Measurements from ENCODE around the gene CALML3. TPM values are rescaled to one million over a fixed set of nuclear protein-coding genes. Genes with fewer than 3 reads are reported as not detected.

CALML3 gene
- polyA plus RNA-seq, 1 donor from 2014 or later = not detected

DNA sequence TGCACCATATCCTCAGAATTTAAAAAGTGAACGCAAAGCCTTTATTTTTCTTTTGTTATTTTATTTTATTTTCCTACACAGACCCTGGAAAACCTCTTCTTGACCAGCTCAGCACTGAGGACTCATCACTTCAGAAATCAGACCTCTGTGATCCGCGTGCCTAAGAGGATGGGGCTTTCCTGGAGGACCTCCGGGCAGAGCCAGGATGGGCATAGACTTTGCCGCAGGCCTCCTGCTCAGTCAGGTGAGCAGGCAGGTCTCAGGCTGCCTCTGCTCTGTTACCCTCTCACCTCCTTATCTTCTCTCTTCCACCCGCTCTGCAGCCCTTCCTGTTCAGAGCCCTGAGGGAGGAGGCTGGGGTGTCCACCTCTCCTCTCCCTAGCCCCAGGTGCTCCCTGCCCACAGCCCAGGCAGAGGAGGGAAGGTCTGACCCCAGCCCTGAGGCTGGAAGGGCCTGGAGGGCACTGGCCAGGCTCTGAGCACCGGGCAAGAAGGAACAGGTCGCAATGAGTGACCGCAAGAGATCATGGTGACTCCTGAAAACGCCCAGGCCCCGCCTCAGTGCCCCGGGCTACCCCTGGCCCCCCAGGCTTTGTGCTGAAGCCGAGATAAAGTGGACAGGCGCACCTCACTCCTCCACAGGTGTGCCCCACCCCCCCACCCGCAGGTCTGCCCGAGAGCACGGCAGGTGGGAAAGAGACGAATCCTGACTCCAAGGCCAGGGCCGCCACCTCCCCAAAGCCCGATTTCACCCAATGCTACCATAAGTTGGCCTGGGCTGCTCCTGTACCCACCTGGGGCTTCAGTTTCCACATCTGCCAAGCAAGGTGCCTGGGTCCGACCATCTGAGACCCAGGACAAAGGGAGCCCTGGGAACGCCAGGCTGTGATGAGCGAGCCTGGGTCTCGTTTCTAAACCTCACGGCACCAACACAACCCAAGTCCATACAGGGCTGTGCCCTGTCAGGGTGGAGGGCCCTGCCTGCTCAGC lies 28.2 kb upstream of the CALML3 start:
- Histone ChIP-seq H3K27ac (ENCODE audit: low read length) (no peak overlapping the region), H3K9me2 (ENCODE audit: insufficient read depth, low read length) (no peaks in the 10 kb centered on the region), H3K36me3 (ENCODE audit: insufficient read depth, low read length) (no peaks in the 10 kb centered on the region), H3K4me2 (ENCODE audit: low read length) (no peak overlapping the region), H3K9me3 (ENCODE audit: low read length) (no peaks in the 10 kb centered on the region), H3K79me2 (replicated peaks; ENCODE audit: insufficient read depth, low read length) (no peaks in the 10 kb centered on the region), H3K4me3 (ENCODE audit: low read length) (no peak overlapping the region), H4K20me1 (ENCODE audit: insufficient read depth) (no peaks in the 10 kb centered on the region), H3K27me3 (ENCODE audit: insufficient read depth, low read depth, low read length) (no peaks in the 10 kb centered on the region), H3F3A (ENCODE audit: insufficient read depth, low read length, poor library complexity, severe bottlenecking) (no peaks in the 10 kb centered on the region), H2AFZ (ENCODE audit: low read depth, low read length) (no peak overlapping the region), H3K9ac (ENCODE audit: low read length) (no peak overlapping the region)
- TF ChIP-seq, protein P1, sequence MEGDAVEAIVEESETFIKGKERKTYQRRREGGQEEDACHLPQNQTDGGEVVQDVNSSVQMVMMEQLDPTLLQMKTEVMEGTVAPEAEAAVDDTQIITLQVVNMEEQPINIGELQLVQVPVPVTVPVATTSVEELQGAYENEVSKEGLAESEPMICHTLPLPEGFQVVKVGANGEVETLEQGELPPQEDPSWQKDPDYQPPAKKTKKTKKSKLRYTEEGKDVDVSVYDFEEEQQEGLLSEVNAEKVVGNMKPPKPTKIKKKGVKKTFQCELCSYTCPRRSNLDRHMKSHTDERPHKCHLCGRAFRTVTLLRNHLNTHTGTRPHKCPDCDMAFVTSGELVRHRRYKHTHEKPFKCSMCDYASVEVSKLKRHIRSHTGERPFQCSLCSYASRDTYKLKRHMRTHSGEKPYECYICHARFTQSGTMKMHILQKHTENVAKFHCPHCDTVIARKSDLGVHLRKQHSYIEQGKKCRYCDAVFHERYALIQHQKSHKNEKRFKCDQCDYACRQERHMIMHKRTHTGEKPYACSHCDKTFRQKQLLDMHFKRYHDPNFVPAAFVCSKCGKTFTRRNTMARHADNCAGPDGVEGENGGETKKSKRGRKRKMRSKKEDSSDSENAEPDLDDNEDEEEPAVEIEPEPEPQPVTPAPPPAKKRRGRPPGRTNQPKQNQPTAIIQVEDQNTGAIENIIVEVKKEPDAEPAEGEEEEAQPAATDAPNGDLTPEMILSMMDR (IDR thresholded peaks at IDR 0.05; ENCODE audit: poor library complexity, severe bottlenecking) = no peak
- no peak for TF ChIP-seq EZH2 (IDR thresholded peaks at IDR 0.05; ENCODE audit: borderline replicate concordance, insufficient read depth, low read length, poor library complexity, severe bottlenecking)
- no peak for TF ChIP-seq TAF1 (IDR thresholded peaks at IDR 0.05; ENCODE audit: low read depth)
- no peak for TF ChIP-seq RAD21 (conservative IDR thresholded peaks at IDR 0.05)
- TF ChIP-seq, protein P2, sequence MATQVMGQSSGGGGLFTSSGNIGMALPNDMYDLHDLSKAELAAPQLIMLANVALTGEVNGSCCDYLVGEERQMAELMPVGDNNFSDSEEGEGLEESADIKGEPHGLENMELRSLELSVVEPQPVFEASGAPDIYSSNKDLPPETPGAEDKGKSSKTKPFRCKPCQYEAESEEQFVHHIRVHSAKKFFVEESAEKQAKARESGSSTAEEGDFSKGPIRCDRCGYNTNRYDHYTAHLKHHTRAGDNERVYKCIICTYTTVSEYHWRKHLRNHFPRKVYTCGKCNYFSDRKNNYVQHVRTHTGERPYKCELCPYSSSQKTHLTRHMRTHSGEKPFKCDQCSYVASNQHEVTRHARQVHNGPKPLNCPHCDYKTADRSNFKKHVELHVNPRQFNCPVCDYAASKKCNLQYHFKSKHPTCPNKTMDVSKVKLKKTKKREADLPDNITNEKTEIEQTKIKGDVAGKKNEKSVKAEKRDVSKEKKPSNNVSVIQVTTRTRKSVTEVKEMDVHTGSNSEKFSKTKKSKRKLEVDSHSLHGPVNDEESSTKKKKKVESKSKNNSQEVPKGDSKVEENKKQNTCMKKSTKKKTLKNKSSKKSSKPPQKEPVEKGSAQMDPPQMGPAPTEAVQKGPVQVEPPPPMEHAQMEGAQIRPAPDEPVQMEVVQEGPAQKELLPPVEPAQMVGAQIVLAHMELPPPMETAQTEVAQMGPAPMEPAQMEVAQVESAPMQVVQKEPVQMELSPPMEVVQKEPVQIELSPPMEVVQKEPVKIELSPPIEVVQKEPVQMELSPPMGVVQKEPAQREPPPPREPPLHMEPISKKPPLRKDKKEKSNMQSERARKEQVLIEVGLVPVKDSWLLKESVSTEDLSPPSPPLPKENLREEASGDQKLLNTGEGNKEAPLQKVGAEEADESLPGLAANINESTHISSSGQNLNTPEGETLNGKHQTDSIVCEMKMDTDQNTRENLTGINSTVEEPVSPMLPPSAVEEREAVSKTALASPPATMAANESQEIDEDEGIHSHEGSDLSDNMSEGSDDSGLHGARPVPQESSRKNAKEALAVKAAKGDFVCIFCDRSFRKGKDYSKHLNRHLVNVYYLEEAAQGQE (IDR thresholded peaks at IDR 0.05; ENCODE audit: borderline replicate concordance) = no peak
- no peak for TF ChIP-seq SMC3 (conservative IDR thresholded peaks at IDR 0.05; ENCODE audit: poor library complexity)
- no peak for TF ChIP-seq MXI1 (conservative IDR thresholded peaks at IDR 0.05; ENCODE audit: poor library complexity, severe bottlenecking)
- no peak for TF ChIP-seq EP300 (conservative IDR thresholded peaks at IDR 0.05; ENCODE audit: poor library complexity, severe bottlenecking)
- no peak for TF ChIP-seq POLR2AphosphoS5 (IDR thresholded peaks at IDR 0.05)

DNA sequence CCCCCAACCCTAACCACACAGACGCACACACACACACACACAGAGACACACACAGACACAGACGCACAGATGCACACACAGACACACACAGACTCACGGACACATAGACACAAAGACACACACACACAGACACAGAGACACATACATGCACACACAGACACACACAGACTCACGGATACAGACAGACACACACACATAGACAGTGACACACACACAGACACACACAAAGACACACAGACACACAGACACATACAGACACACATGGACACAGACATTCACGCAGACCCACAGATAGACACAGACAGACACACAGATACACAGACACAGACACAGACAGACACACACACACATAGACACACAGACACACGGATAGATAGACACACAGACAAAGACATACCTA lies 27.5 kb upstream of the CALML3 start:
- no peaks in the 10 kb centered on the region for H3K9me2 ChIP-seq (ENCODE audit: insufficient read depth, low read length)
- H3K36me3 ChIP-seq (ENCODE audit: insufficient read depth, low read length) = no peaks in the 10 kb centered on the region
- no peak overlapping the region for H2AFZ ChIP-seq (ENCODE audit: low read depth, low read length)
- no peak overlapping the region for H3K4me2 ChIP-seq (ENCODE audit: low read length)
- no peaks in the 10 kb centered on the region for H3K27me3 ChIP-seq (ENCODE audit: insufficient read depth, low read depth, low read length)
- H3K4me3 ChIP-seq (ENCODE audit: low read length) = no peak overlapping the region
- no peaks in the 10 kb centered on the region for H3F3A ChIP-seq (ENCODE audit: insufficient read depth, low read length, poor library complexity, severe bottlenecking)
- H3K27ac ChIP-seq (ENCODE audit: low read length) = no peak overlapping the region
- H3K9me3 ChIP-seq (ENCODE audit: low read length) = no peaks in the 10 kb centered on the region
- no peaks in the 10 kb centered on the region for H3K79me2 ChIP-seq (replicated peaks; ENCODE audit: insufficient read depth, low read length)
- no peaks in the 10 kb centered on the region for H4K20me1 ChIP-seq (ENCODE audit: insufficient read depth)
- H3K9ac ChIP-seq (ENCODE audit: low read length) = no peak overlapping the region
- no peak for TF ChIP-seq EZH2 (IDR thresholded peaks at IDR 0.05; ENCODE audit: borderline replicate concordance, insufficient read depth, low read length, poor library complexity, severe bottlenecking)
- TF ChIP-seq, protein P1 (IDR thresholded peaks at IDR 0.05; ENCODE audit: poor library complexity, severe bottlenecking) = no peak
- no peak for TF ChIP-seq TAF1 (IDR thresholded peaks at IDR 0.05; ENCODE audit: low read depth)
- TF ChIP-seq RAD21 (conservative IDR thresholded peaks at IDR 0.05) = no peak

Measured in neural cell (in vitro differentiated cells).